Astrocyte (in vitro differentiated cells and primary cell): ENCODE results near the gene MMP17. TPM values are rescaled to one million over a fixed set of nuclear protein-coding genes. Genes with fewer than 3 reads are reported as not detected.

Source experiments
- DNase-seq: peaks from one replicate; pipeline ENCODE4 v3.0.0-alpha.2; 2010; ENCODE audit warnings: low read depth
- FAIRE-seq: peaks from 2 replicates; lab custom pipeline; 2011; peaks lifted over from hg19 to GRCh38; lab: Jason Lieb, UNC
- H2AFZ ChIP-seq: 2 replicates; pipeline ENCODE4 v1.6.0; 2012; ENCODE audit warnings: low read depth, low read length, inconsistent platforms
- H3K27ac ChIP-seq: 2 replicates; pipeline ENCODE4 v1.5.1; 2011; ENCODE audit warnings: low read depth, low read length, inconsistent platforms
- H3K27me3 ChIP-seq: 2 replicates; pipeline ENCODE4 v1.6.0; 2011; ENCODE audit warnings: low read length, inconsistent platforms; ENCODE audit not compliant: insufficient read depth
- H3K36me3 ChIP-seq: 2 replicates; pipeline ENCODE4 v1.5.1; 2011; ENCODE audit warnings: low read length, inconsistent platforms; ENCODE audit not compliant: insufficient read depth
- H3K4me1 ChIP-seq: 2 replicates; pipeline ENCODE4 v1.5.1; 2011; ENCODE audit warnings: low read length, inconsistent platforms; ENCODE audit not compliant: insufficient read depth
- H3K4me2 ChIP-seq: 2 replicates; pipeline ENCODE4 v1.6.0; 2012; ENCODE audit warnings: low read length, inconsistent platforms
- H3K4me3 ChIP-seq: 2 replicates; pipeline ENCODE4 v1.5.1; 2011; ENCODE audit warnings: low read depth, mild to moderate bottlenecking, low read length, inconsistent platforms; ENCODE audit not compliant: insufficient read depth
- H3K79me2 ChIP-seq: 2 replicates; pipeline ENCODE4 v1.6.0; 2012; ENCODE audit warnings: mild to moderate bottlenecking, low read length, inconsistent platforms; ENCODE audit not compliant: insufficient read depth
- H3K9ac ChIP-seq: 2 replicates; pipeline ENCODE4 v1.6.0; 2012; ENCODE audit warnings: mild to moderate bottlenecking, low read length, inconsistent platforms
- H3K9me3 ChIP-seq: 2 replicates; pipeline ENCODE4 v1.5.1; 2012; ENCODE audit warnings: low read depth, mild to moderate bottlenecking, low read length, inconsistent platforms; ENCODE audit not compliant: insufficient read depth
- H4K20me1 ChIP-seq: 2 replicates; pipeline ENCODE4 v1.6.0; 2012; ENCODE audit warnings: low read length, inconsistent platforms; ENCODE audit not compliant: insufficient read depth
- H3K27ac Mint-ChIP-seq: one replicate; pipeline ENCODE4 v1.8.0; 2021; ENCODE audit warnings: mild to moderate bottlenecking, mixed read lengths; ENCODE audit not compliant: unreplicated experiment
- H3K27me3 Mint-ChIP-seq: one replicate; pipeline ENCODE4 v1.8.0; 2021; ENCODE audit warnings: low read depth, mixed read lengths; ENCODE audit not compliant: unreplicated experiment
- H3K36me3 Mint-ChIP-seq: one replicate; pipeline ENCODE4 v1.8.0; 2021; ENCODE audit warnings: low read depth, mixed read lengths; ENCODE audit not compliant: unreplicated experiment
- H3K4me1 Mint-ChIP-seq: one replicate; pipeline ENCODE4 v1.8.0; 2021; ENCODE audit warnings: low read depth, mixed read lengths; ENCODE audit not compliant: unreplicated experiment
- H3K4me3 Mint-ChIP-seq: one replicate; pipeline ENCODE4 v1.8.0; 2021; ENCODE audit warnings: mild to moderate bottlenecking, moderate library complexity, mixed read lengths; ENCODE audit not compliant: unreplicated experiment
- H3K9me3 Mint-ChIP-seq: one replicate; pipeline ENCODE4 v1.8.0; 2021; ENCODE audit warnings: mild to moderate bottlenecking, mixed read lengths; ENCODE audit not compliant: unreplicated experiment
- CTCF ChIP-seq: IDR thresholded peaks from 2 replicates; pipeline ENCODE4 v1.5.1; 2011; ENCODE audit warnings: low read depth, mild to moderate bottlenecking, inconsistent platforms, low read length, moderate library complexity; ENCODE audit not compliant: insufficient read depth
- EZH2 ChIP-seq: IDR thresholded peaks from 2 replicates; pipeline ENCODE4 v1.6.1; 2012; ENCODE audit warnings: mild to moderate bottlenecking, low read length, inconsistent platforms; ENCODE audit not compliant: insufficient read depth
- total RNA-seq: library from RNA; stranded (reverse); gene quantifications from 2 replicates; pipeline ENCODE4 v1.2.1, GENCODE V29; 2021

The MMP17 gene
- total RNA-seq, 1 donor from 2014 or later = 8.4 TPM

- H3K36me3 ChIP-seq = no peaks in the 10 kb centered on the region
- no peaks in the 10 kb centered on the region for H3K9me3 ChIP-seq
- H3K27ac ChIP-seq = no peak overlapping the region
- FAIRE-seq (no peak), DNase-seq (no peak)
- H2AFZ ChIP-seq = no peak overlapping the region
- H3K4me3 ChIP-seq = no peak overlapping the region
- H3K27me3 ChIP-seq = no peaks in the 10 kb centered on the region
- Mint-ChIP-seq H3K4me1 (peaks cover 7% of the 10 kb centered on the region), H3K4me3 (peak overlapping the region; percentile 50), H3K27me3 (no peaks in the 10 kb centered on the region), H3K9me3 (no peaks in the 10 kb centered on the region), H3K36me3 (peaks cover 2% of the 10 kb centered on the region), H3K27ac (peak overlapping the region; percentile 12)
- peaks cover 55% of the 10 kb centered on the region for H3K79me2 ChIP-seq
- H3K9ac ChIP-seq = no peak overlapping the region
- TF ChIP-seq EZH2 = no peak
- TF ChIP-seq CTCF = no peak
- no peak overlapping the region for H3K4me2 ChIP-seq
- H3K4me1 ChIP-seq = peaks cover 17% of the 10 kb centered on the region
- peaks cover 58% of the 10 kb centered on the region for H4K20me1 ChIP-seq
Measured at GRCh38 chr12:131897875-131898274, 69.7 kb downstream of the MMP17 start.

GRCh38 chr12:131900397-131900796, 72.2 kb downstream of the MMP17 start:
- TF ChIP-seq CTCF = no peak
- no peak for TF ChIP-seq EZH2
- Mint-ChIP-seq H3K4me1 (peaks cover 7% of the 10 kb centered on the region), H3K9me3 (no peaks in the 10 kb centered on the region)

More at GRCh38 chr12:131900397-131900796, 72.2 kb downstream of the MMP17 start:
- Mint-ChIP-seq H3K36me3 (peaks cover 2% of the 10 kb centered on the region), H3K27me3 (no peaks in the 10 kb centered on the region), H3K27ac (no peak overlapping the region), H3K4me3 (no peak overlapping the region)
- H3K9me3 ChIP-seq = no peaks in the 10 kb centered on the region
- H3K4me3 ChIP-seq = no peak overlapping the region
- H3K4me1 ChIP-seq = peaks cover 15% of the 10 kb centered on the region
- H4K20me1 ChIP-seq = peaks cover 81% of the 10 kb centered on the region
- H3K4me2 ChIP-seq = no peak overlapping the region
- no peaks in the 10 kb centered on the region for H3K27me3 ChIP-seq
- no peak overlapping the region for H3K9ac ChIP-seq
- peaks cover 77% of the 10 kb centered on the region for H3K79me2 ChIP-seq
- no peak overlapping the region for H2AFZ ChIP-seq
- H3K36me3 ChIP-seq = no peaks in the 10 kb centered on the region
- no peak for FAIRE-seq
- no peak for DNase-seq
- H3K27ac ChIP-seq = no peak overlapping the region

Other genes starting within 250 kb of the MMP17 start
- gene SFSWAP, start 117.3 kb upstream of the MMP17 start, total RNA-seq = 32.8 and 35.7 TPM in 2 replicates
- 51.7 and 51.8 TPM in 2 replicates for gene ULK1, start 66.2 kb downstream of the MMP17 start, total RNA-seq
- 30.4 and 33.7 TPM in 2 replicates for gene PUS1, start 100.9 kb downstream of the MMP17 start, total RNA-seq
- gene EP400, start 121.5 kb downstream of the MMP17 start, total RNA-seq = 37.8 and 39.8 TPM in 2 replicates